Measurements from ENCODE around the gene ZDHHC14.

The ZDHHC14 gene

GRCh38 chr6:157510323-157511188 is 129.6 kb downstream of the ZDHHC14 start:
- Mint-ChIP-seq H3K27me3 (no peaks in the 10 kb centered on the region), H3K4me1 (ENCODE audit: low read depth) (peaks cover 18% of the 10 kb centered on the region), H3K4me3 (peak overlapping the region; percentile 57), H3K9me3 (peaks cover 19% of the 10 kb centered on the region), H3K36me3 (ENCODE audit: low read depth) (peaks cover 15% of the 10 kb centered on the region), H3K27ac (peak overlapping the region; percentile 84)

- H3K9me3 Mint-ChIP-seq: peaks cover 6% of the 10 kb centered on the region
- H3K36me3 Mint-ChIP-seq (ENCODE audit: low read depth): peaks cover 2% of the 10 kb centered on the region
- H3K4me1 Mint-ChIP-seq (ENCODE audit: low read depth): peaks cover 18% of the 10 kb centered on the region
- H3K27me3 Mint-ChIP-seq: no peaks in the 10 kb centered on the region
- no peak overlapping the region for H3K27ac Mint-ChIP-seq
- no peak overlapping the region for H3K4me3 Mint-ChIP-seq
Observed at GRCh38 chr6:157511682-157512381, 130.8 kb downstream of the ZDHHC14 start.

GRCh38 chr6:157512382-157512682 is 131.3 kb downstream of the ZDHHC14 start:
- H3K27me3 Mint-ChIP-seq: no peaks in the 10 kb centered on the region
- peaks cover 18% of the 10 kb centered on the region for H3K4me1 Mint-ChIP-seq (ENCODE audit: low read depth)
- H3K4me3 Mint-ChIP-seq: no peak overlapping the region
- peaks cover 4% of the 10 kb centered on the region for H3K9me3 Mint-ChIP-seq
- H3K36me3 Mint-ChIP-seq (ENCODE audit: low read depth): no peaks in the 10 kb centered on the region
- H3K27ac Mint-ChIP-seq: no peak overlapping the region

- no peaks in the 10 kb centered on the region for H3K9me3 Mint-ChIP-seq
- peaks cover 21% of the 10 kb centered on the region for H3K4me1 Mint-ChIP-seq (ENCODE audit: low read depth)
- H3K4me3 Mint-ChIP-seq: no peak overlapping the region
- no peaks in the 10 kb centered on the region for H3K36me3 Mint-ChIP-seq (ENCODE audit: low read depth)
- no peak overlapping the region for H3K27ac Mint-ChIP-seq
- no peaks in the 10 kb centered on the region for H3K27me3 Mint-ChIP-seq
Observed at GRCh38 chr6:157513004-157513603, 132.1 kb downstream of the ZDHHC14 start.

GRCh38 chr6:157513619-157514485 is 132.9 kb downstream of the ZDHHC14 start:
- no peaks in the 10 kb centered on the region for H3K36me3 Mint-ChIP-seq (ENCODE audit: low read depth)
- no peak overlapping the region for H3K27ac Mint-ChIP-seq
- peaks cover 21% of the 10 kb centered on the region for H3K4me1 Mint-ChIP-seq (ENCODE audit: low read depth)
- no peaks in the 10 kb centered on the region for H3K9me3 Mint-ChIP-seq
- H3K4me3 Mint-ChIP-seq: no peak overlapping the region
- H3K27me3 Mint-ChIP-seq: no peaks in the 10 kb centered on the region

GRCh38 chr6:157514659-157515496 is 133.9 kb downstream of the ZDHHC14 start:
- H3K27me3 Mint-ChIP-seq: no peaks in the 10 kb centered on the region

GRCh38 chr6:157516319-157517026 is 135.5 kb downstream of the ZDHHC14 start:
- peaks cover 10% of the 10 kb centered on the region for H3K4me1 Mint-ChIP-seq (ENCODE audit: low read depth)
- no peak overlapping the region for H3K27ac Mint-ChIP-seq
- H3K9me3 Mint-ChIP-seq: no peaks in the 10 kb centered on the region
- no peak overlapping the region for H3K4me3 Mint-ChIP-seq
- H3K27me3 Mint-ChIP-seq: no peaks in the 10 kb centered on the region
- H3K36me3 Mint-ChIP-seq (ENCODE audit: low read depth): no peaks in the 10 kb centered on the region

More at GRCh38 chr6:157514659-157515496, 133.9 kb downstream of the ZDHHC14 start:
- Mint-ChIP-seq H3K36me3 (ENCODE audit: low read depth) (no peaks in the 10 kb centered on the region), H3K9me3 (no peaks in the 10 kb centered on the region), H3K4me1 (ENCODE audit: low read depth) (peaks cover 21% of the 10 kb centered on the region), H3K27ac (peak overlapping the region; percentile 12), H3K4me3 (no peak overlapping the region)

- Mint-ChIP-seq H3K4me3 (no peak overlapping the region), H3K27ac (no peak overlapping the region), H3K27me3 (no peaks in the 10 kb centered on the region), H3K4me1 (ENCODE audit: low read depth) (peaks cover 14% of the 10 kb centered on the region), H3K9me3 (no peaks in the 10 kb centered on the region), H3K36me3 (ENCODE audit: low read depth) (no peaks in the 10 kb centered on the region)
Observed at GRCh38 chr6:157517601-157518359, 136.8 kb downstream of the ZDHHC14 start.

- Mint-ChIP-seq H3K4me3 (no peak overlapping the region), H3K4me1 (ENCODE audit: low read depth) (peaks cover 14% of the 10 kb centered on the region), H3K9me3 (no peaks in the 10 kb centered on the region), H3K27me3 (no peaks in the 10 kb centered on the region), H3K36me3 (ENCODE audit: low read depth) (no peaks in the 10 kb centered on the region), H3K27ac (no peak overlapping the region)
Observed at GRCh38 chr6:157518397-157519250, 137.6 kb downstream of the ZDHHC14 start.

- H3K27ac Mint-ChIP-seq: no peak overlapping the region
Observed at GRCh38 chr6:157519255-157520116, 138.5 kb downstream of the ZDHHC14 start.

GRCh38 chr6:157520117-157520406 is 139.1 kb downstream of the ZDHHC14 start:
- H3K27me3 Mint-ChIP-seq: no peaks in the 10 kb centered on the region
- peaks cover 10% of the 10 kb centered on the region for H3K4me1 Mint-ChIP-seq (ENCODE audit: low read depth)
- no peaks in the 10 kb centered on the region for H3K36me3 Mint-ChIP-seq (ENCODE audit: low read depth)
- no peak overlapping the region for H3K27ac Mint-ChIP-seq
- no peaks in the 10 kb centered on the region for H3K9me3 Mint-ChIP-seq
- H3K4me3 Mint-ChIP-seq: no peak overlapping the region

More at GRCh38 chr6:157519255-157520116, 138.5 kb downstream of the ZDHHC14 start:
- Mint-ChIP-seq H3K36me3 (ENCODE audit: low read depth) (no peaks in the 10 kb centered on the region), H3K4me1 (ENCODE audit: low read depth) (peaks cover 14% of the 10 kb centered on the region), H3K9me3 (no peaks in the 10 kb centered on the region), H3K4me3 (no peak overlapping the region), H3K27me3 (no peaks in the 10 kb centered on the region)

All from stimulated activated naive CD8-positive, alpha-beta T cell treated with anti-CD3 and anti-CD28 coated beads, Interleukin-15, Interleukin-2, amounts not matched to agents 100 ng/mL and 50 ng/mL, for 24 hours (primary cell).